PC-9 (cell line): Measurements from ENCODE around the gene CDK18.

ENCODE experiments used
- EZH2 ChIP-seq: fragments of 200-600 bp; sonication (generic); IDR thresholded peaks from 2 replicates; pipeline ENCODE4 v1.8.0; 2017; ENCODE audit warnings: antibody characterized with exemption, low read depth
- TF ChIP-seq, protein P1 (sequence below): fragments of 200-600 bp; sonication (generic); conservative IDR thresholded peaks from 2 replicates; pipeline ENCODE4 v1.6.1; 2017; ENCODE audit warnings: mixed run types, antibody characterized with exemption, mild to moderate bottlenecking, moderate library complexity

DNA sequence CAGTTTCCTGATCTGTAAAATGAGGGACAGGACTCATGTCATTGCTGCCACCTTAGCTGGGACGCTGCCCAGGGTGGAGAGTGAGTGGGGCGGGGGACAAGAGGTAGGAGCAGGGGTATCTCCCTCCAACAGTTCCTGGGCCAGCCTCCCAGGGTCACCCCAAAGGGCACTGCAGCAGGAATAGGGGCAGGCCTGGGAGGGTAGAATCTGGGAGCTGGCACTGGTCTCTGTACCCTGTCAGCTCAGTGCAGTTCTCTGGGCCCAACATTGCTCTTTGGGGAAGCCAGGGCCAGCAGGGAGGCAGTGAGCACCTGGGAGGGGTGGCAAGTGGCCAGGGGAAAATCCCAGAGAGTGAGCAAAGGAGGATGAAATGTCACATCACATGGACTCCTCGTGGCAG, 71.5 kb downstream of the CDK18 start:
- no peak for TF ChIP-seq EZH2
- TF ChIP-seq, protein P1, sequence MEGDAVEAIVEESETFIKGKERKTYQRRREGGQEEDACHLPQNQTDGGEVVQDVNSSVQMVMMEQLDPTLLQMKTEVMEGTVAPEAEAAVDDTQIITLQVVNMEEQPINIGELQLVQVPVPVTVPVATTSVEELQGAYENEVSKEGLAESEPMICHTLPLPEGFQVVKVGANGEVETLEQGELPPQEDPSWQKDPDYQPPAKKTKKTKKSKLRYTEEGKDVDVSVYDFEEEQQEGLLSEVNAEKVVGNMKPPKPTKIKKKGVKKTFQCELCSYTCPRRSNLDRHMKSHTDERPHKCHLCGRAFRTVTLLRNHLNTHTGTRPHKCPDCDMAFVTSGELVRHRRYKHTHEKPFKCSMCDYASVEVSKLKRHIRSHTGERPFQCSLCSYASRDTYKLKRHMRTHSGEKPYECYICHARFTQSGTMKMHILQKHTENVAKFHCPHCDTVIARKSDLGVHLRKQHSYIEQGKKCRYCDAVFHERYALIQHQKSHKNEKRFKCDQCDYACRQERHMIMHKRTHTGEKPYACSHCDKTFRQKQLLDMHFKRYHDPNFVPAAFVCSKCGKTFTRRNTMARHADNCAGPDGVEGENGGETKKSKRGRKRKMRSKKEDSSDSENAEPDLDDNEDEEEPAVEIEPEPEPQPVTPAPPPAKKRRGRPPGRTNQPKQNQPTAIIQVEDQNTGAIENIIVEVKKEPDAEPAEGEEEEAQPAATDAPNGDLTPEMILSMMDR, result no peak
